RCC 7860 (cell line): ENCODE data around the gene EPS8L3.

ENCODE experiments used
- DNase-seq: peaks from one replicate; pipeline ENCODE4 v3.0.0-alpha.2; 2015; ENCODE audit warnings: low spot score
- FAIRE-seq: peaks from 2 replicates; lab custom pipeline; 2012; peaks lifted over from hg19 to GRCh38; lab: Jason Lieb, UNC

EPS8L3 gene

DNA sequence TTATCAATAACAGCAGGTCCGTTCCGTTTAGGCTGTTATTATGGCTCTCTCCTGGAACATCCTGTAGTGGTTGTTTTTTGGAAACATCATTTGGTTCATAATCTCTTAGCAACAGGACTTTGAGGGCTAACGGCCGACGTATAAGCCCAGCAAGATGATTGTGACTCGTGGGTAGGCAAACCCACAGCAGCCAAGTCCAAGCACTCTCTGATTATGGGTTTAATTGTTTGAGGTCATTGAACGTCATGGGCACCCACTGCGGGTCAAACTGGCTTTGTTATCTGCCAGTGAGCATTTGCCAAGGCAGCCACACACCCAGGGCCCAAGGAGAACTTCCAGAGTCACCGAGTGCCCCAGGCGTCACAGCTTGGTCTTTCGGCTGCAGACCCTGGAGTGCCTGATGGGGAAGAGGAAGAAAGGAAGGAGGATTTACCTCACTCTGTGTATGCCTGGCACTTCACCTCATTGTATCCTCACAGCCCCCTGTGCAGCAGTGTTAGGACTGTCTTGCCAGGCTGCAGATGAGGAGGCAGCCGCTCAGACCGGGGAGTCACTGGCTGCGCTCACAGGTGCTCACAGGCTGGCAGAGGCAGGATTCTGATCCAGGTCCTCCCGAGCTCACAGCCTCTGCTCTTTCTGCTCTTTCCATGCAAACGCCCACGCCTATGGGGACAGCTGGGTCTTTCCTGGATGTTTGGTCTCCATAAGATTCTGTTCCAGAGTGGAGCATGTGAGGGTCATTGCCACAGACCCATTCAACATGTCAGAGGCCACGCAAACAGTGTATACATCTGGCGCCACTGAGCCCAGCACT lies 30.8 kb upstream of the EPS8L3 start:
- DNase-seq (peak; percentile 66), FAIRE-seq (no peak)

DNA sequence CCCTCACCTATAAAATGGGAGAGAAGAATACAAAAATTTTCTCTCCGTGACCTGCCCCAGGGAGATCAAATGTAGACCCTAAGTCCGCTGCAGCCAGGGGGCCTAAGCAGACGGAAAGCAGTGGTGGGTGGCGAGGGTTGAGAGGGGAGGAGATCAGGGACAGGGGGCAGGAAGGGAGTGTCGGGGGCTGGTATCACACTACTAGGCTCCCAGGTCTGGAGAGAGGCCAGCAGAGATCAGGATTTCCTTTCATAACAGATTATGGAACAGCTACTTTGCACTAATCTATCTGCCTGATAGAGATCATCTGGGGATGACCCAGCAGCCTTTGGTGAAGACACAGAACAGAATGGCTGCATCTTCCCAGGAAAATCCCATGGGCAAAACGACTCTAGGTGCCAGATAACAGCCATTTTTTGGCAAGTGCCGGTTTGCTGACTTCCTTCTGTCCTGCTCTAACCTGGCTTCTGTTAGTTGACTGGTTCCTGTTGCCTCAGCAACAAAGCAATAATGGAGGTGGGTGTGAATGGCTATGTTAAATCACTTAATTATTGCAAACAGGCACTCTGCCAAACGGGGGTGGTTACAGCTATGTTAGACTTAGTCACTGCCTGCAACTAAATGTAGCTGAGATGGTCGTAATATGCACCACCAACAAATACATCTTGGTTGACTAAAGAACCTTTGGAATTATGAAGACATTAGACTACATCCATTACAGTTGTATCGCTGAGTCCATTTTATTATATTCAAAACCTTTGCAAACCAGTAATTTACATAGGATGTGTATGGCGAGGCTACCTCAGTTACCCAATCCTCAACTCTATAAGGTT lies 30.0 kb upstream of the EPS8L3 start:
- DNase-seq (peak; percentile 89), FAIRE-seq (no peak)

DNA sequence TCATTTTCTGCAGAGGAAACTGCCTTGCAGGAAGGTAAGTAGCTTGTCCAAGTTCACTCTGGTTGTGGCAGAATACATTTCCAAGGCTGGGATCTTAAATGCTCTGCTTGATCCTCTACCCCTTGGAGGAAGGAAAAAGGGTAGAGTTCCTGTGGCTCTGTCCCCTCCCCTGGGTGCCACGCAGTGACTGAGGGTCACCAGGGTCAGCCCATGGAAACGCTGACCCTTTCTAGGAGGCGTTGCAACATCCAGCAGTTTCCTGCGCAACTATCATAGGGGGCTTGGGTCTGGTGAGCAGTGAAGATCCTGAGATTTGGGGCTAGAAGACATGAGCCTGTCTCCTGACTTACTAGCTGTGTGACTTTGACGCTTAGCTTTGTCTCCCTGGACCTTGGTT lies 29.4 kb upstream of the EPS8L3 start:
- FAIRE-seq (no peak), DNase-seq (no peak)

DNA sequence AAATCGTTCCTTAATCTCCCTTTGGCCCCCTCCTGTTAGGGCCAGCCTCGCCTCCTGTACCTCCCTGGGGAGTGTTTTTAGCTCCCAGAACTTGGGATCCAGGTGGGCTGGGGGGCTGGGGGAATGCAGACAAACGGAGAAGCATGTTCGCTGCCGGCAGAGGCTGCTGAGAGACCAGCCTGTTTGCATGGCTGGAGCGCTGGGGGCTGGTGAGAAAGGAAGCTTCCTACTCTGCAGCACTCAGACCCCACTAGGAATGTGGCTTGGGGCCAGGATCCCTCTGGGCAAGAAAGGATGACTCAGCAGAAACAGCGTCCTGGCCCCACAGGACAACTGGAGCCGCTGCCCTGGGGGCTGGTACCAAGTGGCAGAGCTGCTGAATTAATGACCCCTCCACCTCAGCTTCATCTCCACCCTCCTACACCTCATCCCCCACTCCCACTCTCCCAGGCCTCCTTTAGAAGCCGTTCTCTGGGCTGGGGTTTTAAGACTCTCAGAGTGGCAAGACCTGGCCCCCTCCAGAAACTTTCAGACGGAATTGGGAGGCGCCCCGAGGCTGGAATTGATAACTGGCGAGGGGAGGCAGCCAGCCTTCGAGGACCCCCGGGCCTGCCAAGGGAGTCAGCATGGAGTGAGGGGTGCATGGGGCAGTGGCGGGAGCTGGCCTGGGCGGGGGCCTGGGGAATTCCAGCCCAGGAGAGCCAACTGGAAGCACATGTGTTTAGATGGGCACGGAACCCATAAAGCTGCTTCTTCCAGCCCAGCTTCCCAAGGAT lies 28.5 kb upstream of the EPS8L3 start:
- DNase-seq, result peak; percentile 97
- peak; percentile 80 for FAIRE-seq

DNA sequence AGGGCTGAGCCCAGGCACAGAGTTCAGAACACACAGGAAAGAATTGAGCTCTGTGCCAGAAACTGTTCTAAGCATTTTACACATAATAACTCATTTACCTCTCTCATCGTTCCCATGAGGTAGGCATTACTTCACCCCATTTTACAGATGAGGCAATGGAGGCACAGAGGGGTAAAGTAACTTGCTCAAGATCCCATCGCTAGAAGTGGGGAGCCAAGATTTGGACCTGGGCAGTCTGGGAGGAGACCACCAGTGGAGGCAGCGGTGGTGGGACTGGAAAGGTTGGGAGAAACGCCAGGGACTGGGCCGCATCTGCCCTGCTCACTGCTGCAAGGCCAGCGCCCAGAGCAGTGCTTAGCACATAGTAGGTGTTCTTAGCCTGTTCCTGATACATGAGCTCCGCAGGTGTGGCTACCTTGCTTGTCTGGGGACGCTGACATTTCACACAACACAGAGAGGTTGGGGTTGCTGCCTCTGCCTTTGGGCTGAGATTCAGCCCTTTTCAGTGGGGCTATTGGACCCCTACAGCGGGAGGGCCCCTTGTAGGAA lies 27.8 kb upstream of the EPS8L3 start:
- DNase-seq (no peak), FAIRE-seq (no peak)

DNA sequence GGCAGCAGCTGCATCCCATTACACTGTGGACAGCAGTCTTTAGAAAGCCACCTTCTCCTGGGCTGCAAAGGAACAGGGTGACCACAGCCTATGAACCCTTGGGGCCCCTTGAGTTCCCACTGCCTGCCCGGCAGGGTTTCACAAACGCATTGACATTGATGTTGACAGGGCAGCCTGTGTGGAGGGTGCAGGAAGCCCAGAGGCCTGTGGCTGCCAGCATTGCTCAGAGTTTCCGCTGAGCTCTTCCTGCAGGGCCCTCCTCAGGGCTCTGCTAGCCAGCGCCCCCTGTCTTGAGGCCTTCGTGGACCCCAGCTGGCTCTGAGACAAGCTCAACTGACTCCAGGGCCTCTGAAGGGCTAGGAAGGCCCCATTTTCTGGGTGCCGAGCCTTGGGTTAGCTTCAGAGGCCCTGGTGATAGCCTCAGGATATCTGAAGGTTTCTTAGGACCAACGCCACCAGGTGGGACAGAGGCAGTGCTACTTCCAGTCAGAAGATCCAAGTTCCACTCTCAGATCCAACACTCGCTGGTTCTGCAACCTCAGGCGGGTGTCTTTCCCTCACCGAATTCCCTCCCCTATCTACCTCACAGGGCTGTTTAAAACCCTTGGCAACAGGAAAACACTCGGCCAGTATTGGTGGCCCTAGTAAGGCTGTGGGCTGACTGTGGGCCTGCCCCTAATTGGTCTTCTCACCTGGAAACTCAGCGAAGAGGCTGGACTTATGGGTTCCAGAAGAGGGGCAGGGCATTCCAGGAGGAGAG lies 27.2 kb upstream of the EPS8L3 start:
- no peak for FAIRE-seq
- no peak for DNase-seq

DNA sequence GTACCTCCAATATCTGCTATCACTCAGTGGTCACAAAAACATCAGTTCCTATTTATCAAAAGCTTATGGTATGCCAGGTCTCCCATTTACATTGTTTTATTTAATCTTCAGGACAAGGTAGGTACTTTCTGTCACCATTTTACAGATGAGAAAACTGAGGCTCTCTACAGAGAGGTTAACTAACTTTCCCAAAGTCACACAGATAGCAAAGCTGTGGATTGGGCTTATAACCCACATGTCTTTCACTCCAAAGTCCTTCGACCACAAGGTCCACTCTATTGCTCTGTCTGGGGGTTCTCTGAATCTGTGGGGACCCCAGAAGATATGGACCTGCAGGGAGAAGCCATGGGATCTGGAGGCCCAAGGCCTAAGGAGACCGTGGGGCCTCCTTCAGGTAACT lies 26.6 kb upstream of the EPS8L3 start:
- no peak for DNase-seq
- no peak for FAIRE-seq

DNA sequence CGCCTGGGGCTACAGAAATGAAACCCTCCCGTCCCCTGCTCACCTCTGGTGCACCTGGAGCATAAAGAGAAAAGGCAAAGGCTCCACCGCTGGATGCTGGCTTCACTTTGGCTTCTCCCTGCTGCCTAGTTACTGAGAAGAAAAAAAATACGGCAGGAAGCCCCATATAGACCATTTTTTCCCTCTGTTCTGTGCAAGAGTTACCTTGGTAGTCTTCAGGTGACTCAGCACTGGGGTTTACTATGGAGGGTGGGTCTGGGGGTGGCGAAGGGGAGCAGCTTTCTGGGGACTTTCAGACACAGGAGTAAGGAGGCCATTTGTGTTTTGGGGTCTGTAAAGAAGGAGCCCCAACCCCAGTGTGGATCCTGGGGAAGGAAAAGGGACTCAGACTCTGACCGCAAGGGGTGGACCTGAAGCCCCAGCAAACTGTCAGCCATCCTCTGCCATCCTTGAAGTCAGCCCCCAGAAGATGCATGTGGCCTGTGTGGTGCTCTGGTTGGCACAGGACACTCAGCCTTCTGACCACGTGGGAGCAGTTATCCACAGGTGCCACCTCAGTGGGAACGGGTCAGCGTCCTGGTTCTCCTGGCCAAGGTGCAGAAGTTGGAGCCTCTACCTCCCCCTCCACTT lies 25.9 kb upstream of the EPS8L3 start:
- DNase-seq (no peak), FAIRE-seq (no peak)

DNA sequence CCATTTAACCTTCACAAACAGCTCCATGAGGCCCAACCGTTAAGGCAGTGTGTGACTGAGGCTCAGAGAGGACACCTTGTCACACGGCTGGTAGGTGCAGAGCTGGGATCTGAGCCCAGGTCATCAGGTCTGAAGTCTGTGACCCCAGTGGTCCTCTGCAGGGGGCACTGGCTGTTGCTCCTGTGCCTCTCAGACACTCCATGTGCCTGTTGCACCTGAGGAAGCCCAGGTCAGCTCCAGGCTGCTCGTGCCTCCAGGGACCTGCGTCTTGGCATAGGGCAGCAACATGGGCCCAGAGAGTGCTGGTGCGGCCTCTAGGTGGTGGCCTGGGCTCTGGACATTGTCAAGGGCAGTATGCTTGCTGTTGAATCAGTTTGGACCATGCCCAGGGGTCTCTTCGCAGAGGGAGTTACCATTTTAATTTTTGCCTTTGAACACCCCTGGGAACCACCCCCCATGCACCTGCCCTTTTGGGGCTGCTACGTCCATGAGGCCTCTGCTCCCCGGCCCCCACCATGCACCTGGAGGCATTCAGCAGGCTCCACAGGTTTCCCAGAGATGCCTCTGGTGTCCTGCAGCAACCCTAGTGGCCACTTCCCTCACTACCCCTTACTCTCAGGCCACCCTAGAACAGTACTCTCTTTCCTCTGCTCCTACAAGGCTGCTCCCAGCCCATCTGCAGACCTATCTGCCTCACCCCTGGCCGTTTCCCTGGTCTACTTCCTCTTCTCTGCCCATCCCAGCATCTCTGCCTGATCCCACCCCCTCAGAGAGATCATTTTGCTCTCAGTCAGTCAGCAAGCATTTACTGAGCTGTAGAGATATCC lies 25.2 kb upstream of the EPS8L3 start:
- no peak for FAIRE-seq
- no peak for DNase-seq

DNA sequence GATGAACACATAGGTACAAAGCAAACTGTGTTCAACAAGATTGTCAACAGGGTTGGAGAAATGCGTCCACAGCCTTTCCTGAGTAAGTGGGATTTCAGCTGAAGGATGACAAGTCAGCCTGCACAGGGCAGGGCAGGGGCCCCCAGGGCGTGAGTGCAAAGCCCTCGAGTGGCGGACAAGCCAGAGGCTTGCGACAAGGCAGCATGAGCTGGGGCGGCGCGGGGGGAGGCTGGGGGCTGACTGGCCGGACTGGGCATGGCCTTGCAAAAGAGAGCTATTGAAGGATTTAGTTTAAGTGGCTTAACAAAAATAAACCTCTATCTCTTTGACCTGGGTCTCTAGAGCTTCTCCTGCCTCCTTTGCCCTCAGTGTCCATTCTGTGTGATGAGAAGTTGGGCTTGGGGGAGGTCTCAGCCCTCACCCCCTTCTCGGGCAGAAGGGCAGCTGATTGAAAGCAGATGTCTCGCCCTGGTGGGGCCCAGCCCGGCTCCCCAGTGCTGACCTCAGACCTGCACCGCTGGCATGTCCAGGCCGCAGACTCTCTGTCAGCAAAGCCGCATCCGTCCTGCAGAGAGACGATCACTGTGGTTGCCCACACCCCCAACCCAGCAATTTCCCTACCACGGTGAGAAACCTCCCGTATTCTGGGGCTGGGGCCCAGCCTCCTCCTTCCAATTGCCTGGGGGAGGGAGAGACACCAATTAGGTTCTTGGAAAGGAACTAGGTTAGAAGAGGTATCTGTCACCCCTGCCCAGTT lies 24.3 kb upstream of the EPS8L3 start:
- FAIRE-seq, result no peak
- no peak for DNase-seq

DNA sequence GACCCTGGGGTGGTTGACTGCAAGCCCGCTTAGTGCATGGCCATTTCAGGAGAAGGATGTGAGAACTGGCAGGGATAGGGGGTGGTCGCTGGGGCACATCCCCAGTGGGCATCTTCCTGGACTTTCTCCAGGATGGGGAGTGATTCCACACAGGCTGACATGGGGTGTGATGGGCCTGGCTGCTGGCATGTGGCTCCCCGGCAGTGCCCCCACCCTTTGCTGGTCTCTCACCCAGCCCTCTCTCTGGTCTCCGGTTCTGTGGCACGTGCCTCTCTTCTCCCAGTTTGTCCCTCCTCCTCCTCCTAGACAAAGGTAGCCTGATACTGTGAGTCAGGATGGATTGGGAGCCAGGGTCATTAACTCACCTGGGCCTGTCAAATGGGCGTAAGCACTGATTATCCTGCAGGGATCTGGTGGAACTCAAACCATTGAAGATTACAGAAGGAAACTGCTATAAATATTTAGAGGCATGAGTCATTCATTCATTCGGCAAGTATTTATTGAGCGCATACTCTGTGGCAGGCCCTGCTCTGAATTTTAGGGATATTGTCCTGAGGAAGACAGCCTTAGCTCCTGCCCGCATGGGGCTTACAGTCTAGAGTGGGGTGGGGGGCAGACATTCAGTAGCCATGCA lies 23.6 kb upstream of the EPS8L3 start:
- FAIRE-seq (no peak), DNase-seq (no peak)

DNA sequence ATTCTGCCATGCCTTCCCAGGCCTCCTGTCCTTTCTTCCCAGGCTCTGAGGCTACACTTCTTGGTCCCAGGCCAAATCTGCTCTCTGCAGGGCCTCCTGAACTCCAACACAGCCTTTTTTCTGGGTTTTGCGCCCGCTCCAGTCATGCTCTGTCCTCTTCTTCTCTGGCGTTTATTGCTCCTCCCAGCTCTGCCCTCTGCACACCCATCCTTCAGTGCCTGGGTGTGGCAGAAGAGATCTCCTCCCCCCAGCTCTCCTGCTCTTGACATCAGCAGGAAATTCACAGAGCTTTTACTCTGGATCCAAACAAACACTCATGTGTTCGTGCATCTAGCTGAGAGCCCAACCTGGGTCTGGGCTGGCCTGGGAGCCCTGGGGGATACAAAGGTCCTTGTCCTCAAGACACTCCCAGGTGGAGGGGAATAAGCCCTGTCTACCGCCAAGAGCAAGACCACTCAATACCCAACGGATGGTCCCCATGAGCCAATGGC lies 22.9 kb upstream of the EPS8L3 start:
- no peak for FAIRE-seq

DNA sequence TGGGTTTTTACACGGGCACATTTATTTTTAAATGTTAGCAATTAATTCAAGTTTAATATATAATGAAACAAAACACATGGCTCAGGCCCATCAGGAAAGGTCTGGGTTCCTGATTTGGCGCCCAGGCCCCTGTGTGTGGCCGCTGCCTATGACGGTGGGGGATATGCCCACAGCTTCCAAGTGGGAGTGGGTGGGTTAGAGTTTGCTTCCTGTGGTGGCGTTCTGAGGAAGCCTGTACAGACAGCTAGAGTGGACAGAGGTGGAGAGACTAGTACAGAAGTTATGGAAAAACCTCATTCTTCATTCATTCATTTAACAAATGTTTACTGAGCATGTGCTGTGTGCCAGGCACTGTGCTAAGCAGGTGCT lies 22.4 kb upstream of the EPS8L3 start:
- no peak for FAIRE-seq
- DNase-seq, result no peak

More for the DNA sequence above, 22.9 kb upstream of the EPS8L3 start:
- no peak for DNase-seq

DNA sequence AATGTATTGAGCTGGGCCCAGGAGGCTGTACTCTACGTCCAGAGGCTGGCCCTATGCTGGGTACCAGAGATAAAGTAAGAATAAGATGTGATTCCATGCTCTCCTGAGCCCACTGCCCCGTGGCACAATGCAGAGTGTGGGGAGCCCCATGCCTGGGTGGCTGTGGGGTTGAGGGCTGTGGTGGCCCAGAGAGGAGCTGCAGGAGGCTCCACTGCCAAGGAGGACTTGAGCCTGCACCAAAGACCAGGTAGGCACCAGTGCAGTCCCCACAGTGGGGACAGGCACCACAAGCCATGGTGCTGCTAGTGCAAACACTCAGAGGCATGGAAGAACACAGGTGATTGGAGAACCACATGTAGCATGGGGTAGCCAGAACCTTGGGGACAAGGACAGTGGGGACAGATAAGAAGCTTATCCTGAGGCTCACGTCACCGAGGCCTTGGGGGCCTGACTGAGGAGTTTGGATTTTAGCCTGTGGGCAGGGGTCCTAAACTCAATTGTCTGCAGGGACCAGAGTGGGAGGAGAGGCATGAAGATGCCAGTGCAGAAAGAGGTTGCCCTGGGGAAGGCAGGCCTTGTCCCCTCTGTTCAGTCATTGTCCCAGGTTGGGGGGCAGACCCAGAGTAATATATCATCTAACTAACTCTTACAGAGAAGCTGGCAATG lies 21.9 kb upstream of the EPS8L3 start:
- no peak for DNase-seq
- no peak for FAIRE-seq

DNA sequence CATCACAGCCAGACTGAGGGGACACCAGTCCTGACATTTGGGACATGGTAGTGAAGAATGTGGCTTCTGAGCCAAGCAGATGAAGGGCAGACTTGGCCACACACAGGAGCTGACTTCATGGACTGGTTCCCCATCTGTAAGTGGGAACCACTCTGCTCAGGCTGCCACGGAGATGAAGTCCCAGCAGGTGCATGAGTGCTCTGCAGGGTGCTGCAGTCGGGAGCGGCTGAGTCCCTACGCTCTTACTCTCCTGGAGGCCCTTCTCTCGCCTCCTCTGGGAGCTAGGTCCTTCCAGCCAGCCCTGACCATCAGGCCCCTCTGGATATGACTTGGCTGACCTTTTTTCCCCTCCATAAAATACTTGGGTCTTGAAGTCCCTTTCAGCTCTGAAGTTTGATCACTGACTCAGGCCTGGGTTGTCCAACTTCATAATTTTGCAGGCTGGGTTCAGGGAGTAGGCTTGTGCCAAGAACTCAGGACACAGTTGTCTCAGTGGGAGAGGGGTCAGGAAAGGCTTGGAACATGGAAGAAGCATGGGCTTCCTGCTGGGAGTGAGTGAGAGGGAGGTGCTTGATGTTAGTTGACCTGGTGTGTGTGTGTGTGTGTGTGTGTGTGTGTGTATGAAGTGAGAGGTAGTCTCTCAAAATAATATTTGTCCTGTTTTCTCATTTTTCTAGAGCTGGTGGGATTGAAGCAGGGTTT lies 21.0 kb upstream of the EPS8L3 start:
- no peak for DNase-seq
- FAIRE-seq, result no peak

DNA sequence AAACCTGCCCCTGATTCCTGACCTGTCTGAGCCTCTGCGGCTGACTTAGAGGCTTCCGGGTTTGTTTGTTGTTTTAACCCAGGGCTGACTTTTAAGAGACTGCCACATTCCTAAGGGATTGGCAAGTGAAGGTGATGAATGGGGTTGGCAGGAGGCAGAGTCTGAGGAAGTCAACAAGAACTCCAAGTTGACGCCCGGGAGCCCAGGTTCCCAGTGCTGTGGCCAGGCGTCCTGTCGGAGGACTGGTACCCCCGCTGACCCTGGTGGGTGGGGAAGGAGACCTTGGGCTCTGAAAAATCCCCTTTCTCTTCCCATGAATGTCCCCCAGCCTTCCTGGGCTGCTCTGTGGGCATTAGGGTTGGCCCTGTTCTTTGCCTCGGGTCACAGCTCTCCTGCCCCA lies 19.7 kb upstream of the EPS8L3 start:
- FAIRE-seq (peak; percentile 75), DNase-seq (peak; percentile 87)

DNA sequence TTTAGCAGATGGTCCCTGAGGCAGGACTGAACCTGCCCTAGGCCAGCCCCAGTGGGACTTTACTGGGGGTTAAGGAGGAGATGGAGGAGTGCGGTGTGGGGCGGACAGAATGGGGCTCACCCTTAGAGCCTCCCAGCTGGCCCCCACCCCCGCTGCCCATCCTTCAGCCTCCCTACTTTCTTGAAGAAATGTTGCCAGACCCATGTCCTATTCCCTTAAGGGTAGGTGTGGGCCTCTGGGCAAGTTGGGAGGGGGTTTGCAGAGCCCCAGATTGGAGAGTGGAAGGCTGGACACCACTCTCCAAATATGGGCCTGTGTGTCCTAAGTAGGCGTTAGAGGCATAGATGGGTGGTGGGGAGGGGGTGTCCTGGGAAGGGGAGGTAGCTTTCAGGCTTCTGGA lies 19.2 kb upstream of the EPS8L3 start:
- no peak for DNase-seq
- FAIRE-seq, result no peak
